ENCODE results near the gene GPRC5C.

Gene GPRC5C

GRCh38 chr17:74464730-74465377 is 33.0 kb downstream of the GPRC5C start:
- Histone ChIP-seq H3K27ac (ENCODE audit: low read depth, low read length) (no peak overlapping the region), H3K36me3 (ENCODE audit: control insufficient read depth, insufficient read depth, low read length) (no peaks in the 10 kb centered on the region), H3K9ac (ENCODE audit: low read length) (no peak overlapping the region), H3K9me3 (ENCODE audit: control insufficient read depth, insufficient read depth, low read depth, low read length) (no peaks in the 10 kb centered on the region), H3K4me3 (ENCODE audit: low read depth, low read length) (no peak overlapping the region), H3K27me3 (ENCODE audit: control insufficient read depth, insufficient read depth, low read length) (peaks cover 22% of the 10 kb centered on the region), H3K4me1 (ENCODE audit: control insufficient read depth, insufficient read depth, low read length) (peaks cover 6% of the 10 kb centered on the region; the same call in 1 of the 2 replicates)

GRCh38 chr17:74465378-74466110 is 33.7 kb downstream of the GPRC5C start:
- H3K36me3 ChIP-seq (ENCODE audit: control insufficient read depth, insufficient read depth, low read length), result no peaks in the 10 kb centered on the region
- H3K4me1 ChIP-seq (ENCODE audit: control insufficient read depth, insufficient read depth, low read length), result peaks cover 6% of the 10 kb centered on the region; the same call in 1 of the 2 replicates
- H3K4me3 ChIP-seq (ENCODE audit: low read depth, low read length), result no peak overlapping the region
- no peak overlapping the region for H3K9ac ChIP-seq (ENCODE audit: low read length)
- no peaks in the 10 kb centered on the region for H3K9me3 ChIP-seq (ENCODE audit: control insufficient read depth, insufficient read depth, low read depth, low read length)
- H3K27ac ChIP-seq (ENCODE audit: low read depth, low read length), result no peak overlapping the region
- peaks cover 22% of the 10 kb centered on the region for H3K27me3 ChIP-seq (ENCODE audit: control insufficient read depth, insufficient read depth, low read length)

DNA sequence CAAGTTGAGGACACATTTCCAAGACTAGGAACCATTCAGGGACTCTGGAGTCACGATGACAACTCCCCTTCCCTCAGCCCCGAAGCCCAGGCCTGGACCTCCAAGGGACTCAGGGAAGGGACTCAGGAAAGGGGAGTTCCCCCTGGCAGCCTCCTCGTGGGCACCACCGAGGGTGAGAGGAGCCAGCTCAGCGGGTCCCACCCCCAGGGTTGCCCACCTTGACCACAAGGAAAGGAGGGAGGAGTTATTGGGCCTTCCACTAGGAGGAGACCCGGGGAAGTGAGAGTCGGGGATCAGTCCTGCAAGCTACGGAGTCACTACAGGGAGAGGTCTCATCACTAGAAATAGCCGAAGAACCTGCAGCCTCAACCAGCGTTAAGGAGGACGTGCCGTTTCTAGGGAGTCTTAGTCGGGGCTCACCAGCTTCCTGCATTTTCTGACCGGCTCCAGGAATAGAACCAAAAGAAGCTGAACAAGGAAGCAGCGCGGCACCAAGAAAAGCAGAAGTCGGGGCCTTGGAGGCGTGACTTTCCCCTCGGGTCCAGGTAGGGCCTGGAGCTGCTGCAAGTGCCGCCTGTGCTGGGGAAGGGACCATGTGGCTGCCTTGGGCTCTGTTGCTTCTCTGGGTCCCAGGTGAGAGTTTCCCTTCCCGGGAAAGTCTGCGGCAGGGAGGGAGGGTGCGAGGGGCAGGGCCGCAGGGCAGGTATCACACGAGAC is 34.4 kb downstream of the GPRC5C start, which contains the start of gene CD300A:
CD300A (plus strand) TSS at position 524 of the 717 bp plus-strand sequence; CDS start at position 594, 70 bp downstream.
- Histone ChIP-seq H3K9ac (ENCODE audit: low read length) (no peak within 1 kb of the TSS), H3K4me3 (ENCODE audit: low read depth, low read length) (peak within 1 kb of the TSS; percentile 41), H3K4me1 (ENCODE audit: control insufficient read depth, insufficient read depth, low read length) (peaks cover 6% of the 10 kb centered on the region; the same call in 1 of the 2 replicates), H3K9me3 (ENCODE audit: control insufficient read depth, insufficient read depth, low read depth, low read length) (no peaks in the 10 kb centered on the region), H3K27ac (ENCODE audit: low read depth, low read length) (no peak within 1 kb of the TSS), H3K27me3 (ENCODE audit: control insufficient read depth, insufficient read depth, low read length) (peaks cover 22% of the 10 kb centered on the region), H3K36me3 (ENCODE audit: control insufficient read depth, insufficient read depth, low read length) (no peaks in the 10 kb centered on the region)

DNA sequence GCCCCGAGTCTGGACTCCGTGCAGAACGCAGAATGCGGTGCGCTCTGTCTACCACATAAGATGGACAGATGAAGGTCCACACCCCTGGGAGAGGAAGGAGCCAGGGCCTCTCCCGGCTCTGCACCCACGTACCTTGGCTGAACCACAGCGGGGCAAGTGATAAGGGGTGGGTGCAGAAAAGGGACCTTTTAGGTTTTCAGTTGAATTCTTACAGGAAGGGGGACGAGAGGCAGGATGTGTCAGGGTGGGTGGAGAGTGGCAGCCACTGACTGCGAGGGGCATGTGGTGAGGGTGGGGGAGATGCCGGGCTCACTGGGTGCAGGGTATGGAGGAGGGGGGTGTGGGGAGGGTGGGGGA is 34.9 kb downstream of the GPRC5C start:
- Histone ChIP-seq H3K36me3 (ENCODE audit: control insufficient read depth, insufficient read depth, low read length) (no peaks in the 10 kb centered on the region), H3K9me3 (ENCODE audit: control insufficient read depth, insufficient read depth, low read depth, low read length) (no peaks in the 10 kb centered on the region), H3K4me1 (ENCODE audit: control insufficient read depth, insufficient read depth, low read length) (peaks cover 6% of the 10 kb centered on the region; the same call in 1 of the 2 replicates), H3K4me3 (ENCODE audit: low read depth, low read length) (peak overlapping the region; percentile 41), H3K9ac (ENCODE audit: low read length) (no peak overlapping the region), H3K27me3 (ENCODE audit: control insufficient read depth, insufficient read depth, low read length) (peaks cover 22% of the 10 kb centered on the region), H3K27ac (ENCODE audit: low read depth, low read length) (no peak overlapping the region)

DNA sequence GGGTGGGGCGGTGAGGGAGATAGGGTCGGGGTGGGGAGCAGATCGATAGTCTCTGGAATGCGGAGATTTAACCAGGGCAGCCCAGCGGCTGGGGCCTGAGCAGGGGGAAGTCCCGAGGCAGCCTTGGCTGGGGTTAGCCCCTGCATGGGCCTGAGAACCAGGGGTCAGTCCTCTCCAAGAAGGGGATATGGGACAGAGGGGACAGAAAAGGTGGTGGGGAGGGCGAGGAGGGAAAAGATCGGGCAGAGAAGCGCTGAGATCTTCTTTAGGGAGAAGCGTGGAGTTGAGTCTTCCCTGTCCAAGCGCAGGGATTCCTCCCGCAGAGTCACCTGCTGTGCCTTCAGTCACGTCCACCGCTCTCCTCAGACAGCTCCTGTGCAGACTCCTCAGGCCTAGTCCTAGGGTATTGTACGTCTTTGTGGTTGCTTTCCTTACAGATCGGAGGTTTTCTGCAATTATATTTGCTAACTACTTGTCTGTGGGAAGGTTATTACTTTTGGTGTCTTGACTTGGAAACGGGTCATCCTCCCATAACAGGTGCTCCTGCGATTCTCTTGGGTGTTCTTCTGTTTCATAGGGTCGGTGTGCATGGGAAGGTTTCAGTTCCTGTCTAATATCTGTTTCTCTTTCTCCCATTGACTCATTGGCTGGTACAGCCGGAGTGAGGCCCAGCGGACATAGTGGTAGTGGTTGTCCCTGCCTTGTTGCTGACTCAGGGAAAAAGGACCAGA is 35.5 kb downstream of the GPRC5C start:
- Histone ChIP-seq H3K9me3 (ENCODE audit: control insufficient read depth, insufficient read depth, low read depth, low read length) (no peaks in the 10 kb centered on the region), H3K4me3 (ENCODE audit: low read depth, low read length) (peak overlapping the region; percentile 18; the same call in 1 of the 2 replicates), H3K27ac (ENCODE audit: low read depth, low read length) (no peak overlapping the region), H3K36me3 (ENCODE audit: control insufficient read depth, insufficient read depth, low read length) (no peaks in the 10 kb centered on the region), H3K27me3 (ENCODE audit: control insufficient read depth, insufficient read depth, low read length) (peaks cover 22% of the 10 kb centered on the region), H3K4me1 (ENCODE audit: control insufficient read depth, insufficient read depth, low read length) (peaks cover 6% of the 10 kb centered on the region; the same call in 1 of the 2 replicates), H3K9ac (ENCODE audit: low read length) (no peak overlapping the region)

GRCh38 chr17:74471341-74471740 is 39.5 kb downstream of the GPRC5C start:
- no peak overlapping the region for H3K4me3 ChIP-seq (ENCODE audit: low read depth, low read length)
- H3K9ac ChIP-seq (ENCODE audit: low read length), result no peak overlapping the region
- no peak overlapping the region for H3K27ac ChIP-seq (ENCODE audit: low read depth, low read length)
- peaks cover 6% of the 10 kb centered on the region; the same call in 1 of the 2 replicates for H3K4me1 ChIP-seq (ENCODE audit: control insufficient read depth, insufficient read depth, low read length)
- H3K27me3 ChIP-seq (ENCODE audit: control insufficient read depth, insufficient read depth, low read length), result peaks cover 13% of the 10 kb centered on the region
- no peaks in the 10 kb centered on the region for H3K36me3 ChIP-seq (ENCODE audit: control insufficient read depth, insufficient read depth, low read length)
- peaks cover 11% of the 10 kb centered on the region for H3K9me3 ChIP-seq (ENCODE audit: control insufficient read depth, insufficient read depth, low read depth, low read length)

GRCh38 chr17:74472890-74473289 is 41.0 kb downstream of the GPRC5C start:
- Histone ChIP-seq H3K36me3 (ENCODE audit: control insufficient read depth, insufficient read depth, low read length) (no peaks in the 10 kb centered on the region), H3K27me3 (ENCODE audit: control insufficient read depth, insufficient read depth, low read length) (no peaks in the 10 kb centered on the region; the same call in 1 of the 2 replicates), H3K4me3 (ENCODE audit: low read depth, low read length) (no peak overlapping the region), H3K4me1 (ENCODE audit: control insufficient read depth, insufficient read depth, low read length) (no peaks in the 10 kb centered on the region), H3K27ac (ENCODE audit: low read depth, low read length) (no peak overlapping the region), H3K9me3 (ENCODE audit: control insufficient read depth, insufficient read depth, low read depth, low read length) (peaks cover 11% of the 10 kb centered on the region), H3K9ac (ENCODE audit: low read length) (no peak overlapping the region)

GRCh38 chr17:74473294-74473693 is 41.4 kb downstream of the GPRC5C start:
- H3K27me3 ChIP-seq (ENCODE audit: control insufficient read depth, insufficient read depth, low read length), result no peaks in the 10 kb centered on the region; the same call in 1 of the 2 replicates

GRCh38 chr17:74474043-74474792 is 42.3 kb downstream of the GPRC5C start:
- Histone ChIP-seq H3K36me3 (ENCODE audit: control insufficient read depth, insufficient read depth, low read length) (no peaks in the 10 kb centered on the region), H3K27ac (ENCODE audit: low read depth, low read length) (no peak overlapping the region), H3K4me1 (ENCODE audit: control insufficient read depth, insufficient read depth, low read length) (no peaks in the 10 kb centered on the region), H3K9me3 (ENCODE audit: control insufficient read depth, insufficient read depth, low read depth, low read length) (peaks cover 11% of the 10 kb centered on the region), H3K9ac (ENCODE audit: low read length) (no peak overlapping the region), H3K4me3 (ENCODE audit: low read depth, low read length) (no peak overlapping the region), H3K27me3 (ENCODE audit: control insufficient read depth, insufficient read depth, low read length) (no peaks in the 10 kb centered on the region; the same call in 1 of the 2 replicates)

More at GRCh38 chr17:74473294-74473693, 41.4 kb downstream of the GPRC5C start:
- Histone ChIP-seq H3K36me3 (ENCODE audit: control insufficient read depth, insufficient read depth, low read length) (no peaks in the 10 kb centered on the region), H3K9ac (ENCODE audit: low read length) (no peak overlapping the region), H3K27ac (ENCODE audit: low read depth, low read length) (no peak overlapping the region), H3K9me3 (ENCODE audit: control insufficient read depth, insufficient read depth, low read depth, low read length) (peaks cover 11% of the 10 kb centered on the region), H3K4me1 (ENCODE audit: control insufficient read depth, insufficient read depth, low read length) (no peaks in the 10 kb centered on the region), H3K4me3 (ENCODE audit: low read depth, low read length) (no peak overlapping the region)

- Histone ChIP-seq H3K27ac (ENCODE audit: low read depth, low read length) (no peak overlapping the region), H3K36me3 (ENCODE audit: control insufficient read depth, insufficient read depth, low read length) (no peaks in the 10 kb centered on the region), H3K9me3 (ENCODE audit: control insufficient read depth, insufficient read depth, low read depth, low read length) (peaks cover 11% of the 10 kb centered on the region), H3K4me1 (ENCODE audit: control insufficient read depth, insufficient read depth, low read length) (no peaks in the 10 kb centered on the region), H3K27me3 (ENCODE audit: control insufficient read depth, insufficient read depth, low read length) (no peaks in the 10 kb centered on the region; the same call in 1 of the 2 replicates), H3K9ac (ENCODE audit: low read length) (no peak overlapping the region), H3K4me3 (ENCODE audit: low read depth, low read length) (no peak overlapping the region)
Observed at GRCh38 chr17:74475189-74475588, 43.3 kb downstream of the GPRC5C start.
